Tibial nerve (tissue), 4 donors: ENCODE data around the gene AKR1A1. TPM values are rescaled to one million over a fixed set of nuclear protein-coding genes. Genes with fewer than 3 reads are reported as not detected.
A peak's percentile ranks its signal among the peaks of the same experiment; 100 is the strongest.

Source experiments
- DNase-seq, 2 donors: peaks; one replicate each; pipeline ENCODE4 v3.0.0-alpha.2; 2019; ENCODE audit warnings: low spot score in 2 of 2
- H3K27ac ChIP-seq, 4 donors: fragments of 200-600 bp; sonication (generic) in 3 of 4; one replicate each; pipeline ENCODE4 v1.5.1; 2017 to 2019; ENCODE audit warnings: mild to moderate bottlenecking in 1 of 4
- H3K27me3 ChIP-seq, 2 donors: fragments of 200-600 bp; sonication (generic) in 1 of 2; one replicate each; pipeline versions ENCODE4 v1.5.1 to v1.6.0; 2017 to 2019
- H3K36me3 ChIP-seq, 3 donors: fragments of 200-600 bp; sonication (generic); one replicate each; pipeline ENCODE4 v1.5.1; 2018 to 2019
- H3K4me1 ChIP-seq, 4 donors: fragments of 200-600 bp; sonication (generic) in 3 of 4; one replicate each; pipeline ENCODE4 v1.5.1; 2017 to 2019
- H3K4me3 ChIP-seq, 4 donors: fragments of 200-600 bp; sonication (generic) in 3 of 4; one replicate each; pipeline ENCODE4 v1.5.1; 2017 to 2019; ENCODE audit warnings: mild to moderate bottlenecking in 1 of 4, moderate library complexity in 1 of 4
- H3K9me3 ChIP-seq, 4 donors: fragments of 200-600 bp; sonication (generic) in 3 of 4; one replicate each; pipeline ENCODE4 v1.5.1; 2017 to 2019
- CTCF ChIP-seq, 5 experiments: fragments of 200-600 bp in 3 of 5; fragments of 450-650 bp in 2 of 5; sonication (generic) in 3 of 5; IDR thresholded peaks; one replicate each; pipeline ENCODE4 v1.5.1; 2016 to 2019; ENCODE audit warnings: antibody characterized with exemption in 5 of 5, mild to moderate bottlenecking in 3 of 5, moderate library complexity in 2 of 5
- EP300 ChIP-seq, 2 donors: sonication (generic); formaldehyde crosslinking; IDR thresholded peaks; one replicate each; pipeline ENCODE4 v1.6.1; 2017; ENCODE audit warnings: antibody characterized with exemption in 2 of 2, mild to moderate bottlenecking in 1 of 2
- POLR2A ChIP-seq, 2 donors: fragments of 450-650 bp; IDR thresholded peaks; one replicate each; pipeline ENCODE4 v1.6.1; 2017; ENCODE audit warnings: antibody characterized with exemption in 2 of 2, mild to moderate bottlenecking in 2 of 2, moderate library complexity in 2 of 2
- WGBS, 2 donors: methylation state at CpG; one replicate each; pipeline ENCODE4 v1.1.5; 2018; 5-methylcytosine and 5-hydroxymethylcytosine counted together
- total RNA-seq, 4 donors: library from RNA; depleted of rRNA; stranded (reverse); fragments of >200 nt; gene quantifications; one replicate each; pipeline ENCODE4 v1.1.0, GENCODE V29; 2016

AKR1A1 gene
- total RNA-seq, 4 donors from 2014 or later = 53.1 to 69.5 (median 63.5) TPM

GRCh38 chr1:45604239-45604638 lies 53.6 kb downstream of the AKR1A1 start:
- 92 to 94% methylated on average over 2 of the region's 2 CpGs for WGBS, 2 donors
- Histone ChIP-seq H3K4me1 (peaks cover 0 to 8% (median 0%) of the 10 kb centered on the region in 4 donors), H3K36me3 (peaks cover 0 to 31% (median 0%) of the 10 kb centered on the region in 3 donors), H3K27ac (no peak overlapping the region), H3K9me3 (no peaks in the 10 kb centered on the region), H3K4me3 (no peak overlapping the region), H3K27me3 (no peaks in the 10 kb centered on the region)
- no peak for DNase-seq
- no peak for TF ChIP-seq EP300 (IDR thresholded peaks at IDR 0.05)
- no peak for TF ChIP-seq POLR2A (IDR thresholded peaks at IDR 0.05)
- no peak for TF ChIP-seq CTCF (IDR thresholded peaks at IDR 0.05)

- 73 to 76% methylated on average over 6 of the region's 6 CpGs for WGBS, 2 donors
- Histone ChIP-seq H3K9me3 (no peaks in the 10 kb centered on the region), H3K36me3 (peaks cover 0 to 47% (median 12%) of the 10 kb centered on the region in 3 donors), H3K27ac (peak overlapping the region in 1 of 4 donors; percentile 55), H3K4me3 (no peak overlapping the region), H3K27me3 (no peaks in the 10 kb centered on the region), H3K4me1 (peaks cover 0 to 5% (median 0%) of the 10 kb centered on the region in 4 donors)
- DNase-seq = no peak
- TF ChIP-seq CTCF (IDR thresholded peaks at IDR 0.05) (no peak), EP300 (IDR thresholded peaks at IDR 0.05) (no peak), POLR2A (IDR thresholded peaks at IDR 0.05) (no peak)
These were observed 56.9 kb downstream of the AKR1A1 start for GRCh38 chr1:45607404-45608074.

- 76% methylated on average over 5 of the region's 5 CpGs for WGBS, 2 donors
- Histone ChIP-seq H3K9me3 (no peaks in the 10 kb centered on the region), H3K36me3 (peaks cover 0 to 54% (median 12%) of the 10 kb centered on the region in 3 donors), H3K27ac (peak overlapping the region in 1 of 4 donors; percentile 55), H3K27me3 (no peaks in the 10 kb centered on the region), H3K4me1 (peaks cover 0 to 5% (median 0%) of the 10 kb centered on the region in 4 donors), H3K4me3 (no peak overlapping the region)
- peak in 1 of 2 donors; percentile 30 for DNase-seq
- TF ChIP-seq EP300 (IDR thresholded peaks at IDR 0.05) (no peak), CTCF (IDR thresholded peaks at IDR 0.05) (no peak), POLR2A (IDR thresholded peaks at IDR 0.05) (no peak)
These were observed 57.8 kb downstream of the AKR1A1 start for GRCh38 chr1:45608175-45609156.

GRCh38 chr1:45610589-45611226 lies 60.1 kb downstream of the AKR1A1 start:
- Histone ChIP-seq H3K36me3 (peaks cover 0 to 77% (median 12%) of the 10 kb centered on the region in 3 donors), H3K4me3 (no peak overlapping the region), H3K4me1 (peaks cover 0 to 5% (median 0%) of the 10 kb centered on the region in 4 donors), H3K27me3 (no peaks in the 10 kb centered on the region), H3K27ac (no peak overlapping the region), H3K9me3 (no peaks in the 10 kb centered on the region)
- no peak for DNase-seq
- TF ChIP-seq POLR2A (IDR thresholded peaks at IDR 0.05) = no peak
- no peak for TF ChIP-seq CTCF (IDR thresholded peaks at IDR 0.05)
- TF ChIP-seq EP300 (IDR thresholded peaks at IDR 0.05) = no peak
- WGBS, 2 donors = 94% methylated on average over 10 of the region's 10 CpGs
